ENCODE measurements around the gene ARHGAP6. TPM values are rescaled to one million over a fixed set of nuclear protein-coding genes. Genes with fewer than 3 reads are reported as not detected.

ARHGAP6 gene
- total RNA-seq, 1 donor from 2014 or later = 33.6 TPM

- no peaks in the 10 kb centered on the region for H3K27me3 ChIP-seq
- peaks cover 0 to 17% of the 10 kb centered on the region in 2 donors for H3K4me1 ChIP-seq
- H3K27ac ChIP-seq = peak overlapping the region; percentile 64 to 70
- DNase-seq (ENCODE audit: low spot score in 2 of 2) = no peak
- intact Hi-C loops (cut with DNase I) = no loop called here
- no peaks in the 10 kb centered on the region for H3K9me3 ChIP-seq
- no peaks in the 10 kb centered on the region for H3K36me3 ChIP-seq
- no peak for TF ChIP-seq CTCF (IDR thresholded peaks at IDR 0.05)
- no peak overlapping the region for H3K4me3 ChIP-seq
Observed at GRCh38 chrX:11445540-11445939, 220.2 kb downstream of the ARHGAP6 start.

- H3K27ac ChIP-seq = peak overlapping the region; percentile 33 to 64
- intact Hi-C loops (cut with DNase I) = no loop called here
- H3K4me3 ChIP-seq = no peak overlapping the region
- no peak for TF ChIP-seq CTCF (IDR thresholded peaks at IDR 0.05)
- H3K9me3 ChIP-seq = no peaks in the 10 kb centered on the region
- no peaks in the 10 kb centered on the region for H3K27me3 ChIP-seq
- H3K4me1 ChIP-seq = peaks cover 0 to 15% of the 10 kb centered on the region in 2 donors
- no peak for DNase-seq (ENCODE audit: low spot score in 2 of 2)
- no peaks in the 10 kb centered on the region for H3K36me3 ChIP-seq
Observed at GRCh38 chrX:11444052-11444451, 221.7 kb downstream of the ARHGAP6 start.

- H3K27me3 ChIP-seq = no peaks in the 10 kb centered on the region
- no peak for TF ChIP-seq CTCF (IDR thresholded peaks at IDR 0.05)
- peaks cover 0 to 8% of the 10 kb centered on the region in 2 donors for H3K4me1 ChIP-seq
- H3K27ac ChIP-seq = no peak overlapping the region
- DNase-seq (ENCODE audit: low spot score in 2 of 2) = no peak
- H3K4me3 ChIP-seq = no peak overlapping the region
- no peaks in the 10 kb centered on the region for H3K36me3 ChIP-seq
- no peaks in the 10 kb centered on the region for H3K9me3 ChIP-seq
- intact Hi-C loops (cut with DNase I) = loop anchor here (5.0 kb wide), 2 partner anchors 32 to 58 kb away; no protein-coding TSS in a partner anchor
Observed at GRCh38 chrX:11439846-11440245, 225.9 kb downstream of the ARHGAP6 start.

- H3K27me3 ChIP-seq = no peaks in the 10 kb centered on the region
- H3K36me3 ChIP-seq = no peaks in the 10 kb centered on the region
- peak overlapping the region in 1 of 2 donors; percentile 43 for H3K4me3 ChIP-seq
- TF ChIP-seq CTCF (IDR thresholded peaks at IDR 0.05) = no peak
- H3K27ac ChIP-seq = peak overlapping the region; percentile 75 to 76
- intact Hi-C loops (cut with DNase I) = loop anchor here (5.0 kb wide), 2 partner anchors 34 to 56 kb away; no protein-coding TSS in a partner anchor
- H3K4me1 ChIP-seq = peaks cover 0 to 8% of the 10 kb centered on the region in 2 donors
- no peak for DNase-seq (ENCODE audit: low spot score in 2 of 2)
- H3K9me3 ChIP-seq = no peaks in the 10 kb centered on the region
Observed at GRCh38 chrX:11438767-11439166, 227.0 kb downstream of the ARHGAP6 start.

GRCh38 chrX:11438380-11438723, 227.4 kb downstream of the ARHGAP6 start:
- Histone ChIP-seq H3K27me3 (no peaks in the 10 kb centered on the region), H3K9me3 (no peaks in the 10 kb centered on the region), H3K27ac (peak overlapping the region; percentile 75 to 76), H3K4me3 (peak overlapping the region in 1 of 2 donors; percentile 43), H3K4me1 (peaks cover 0 to 8% of the 10 kb centered on the region in 2 donors), H3K36me3 (no peaks in the 10 kb centered on the region)
- intact Hi-C loops (cut with DNase I) = loop anchor here (5.0 kb wide), 2 partner anchors 34 to 56 kb away; no protein-coding TSS in a partner anchor
- no peak for TF ChIP-seq CTCF (IDR thresholded peaks at IDR 0.05)
- DNase-seq (ENCODE audit: low spot score in 2 of 2) = no peak

All from ascending aorta (tissue), 2 donors.